EL (cell line): ENCODE measurements around the gene PRRT4.

Experiments used
- DNase-seq: peaks from one replicate; pipeline ENCODE4 v3.0.0-alpha.2; 2016

The PRRT4 gene

DNA sequence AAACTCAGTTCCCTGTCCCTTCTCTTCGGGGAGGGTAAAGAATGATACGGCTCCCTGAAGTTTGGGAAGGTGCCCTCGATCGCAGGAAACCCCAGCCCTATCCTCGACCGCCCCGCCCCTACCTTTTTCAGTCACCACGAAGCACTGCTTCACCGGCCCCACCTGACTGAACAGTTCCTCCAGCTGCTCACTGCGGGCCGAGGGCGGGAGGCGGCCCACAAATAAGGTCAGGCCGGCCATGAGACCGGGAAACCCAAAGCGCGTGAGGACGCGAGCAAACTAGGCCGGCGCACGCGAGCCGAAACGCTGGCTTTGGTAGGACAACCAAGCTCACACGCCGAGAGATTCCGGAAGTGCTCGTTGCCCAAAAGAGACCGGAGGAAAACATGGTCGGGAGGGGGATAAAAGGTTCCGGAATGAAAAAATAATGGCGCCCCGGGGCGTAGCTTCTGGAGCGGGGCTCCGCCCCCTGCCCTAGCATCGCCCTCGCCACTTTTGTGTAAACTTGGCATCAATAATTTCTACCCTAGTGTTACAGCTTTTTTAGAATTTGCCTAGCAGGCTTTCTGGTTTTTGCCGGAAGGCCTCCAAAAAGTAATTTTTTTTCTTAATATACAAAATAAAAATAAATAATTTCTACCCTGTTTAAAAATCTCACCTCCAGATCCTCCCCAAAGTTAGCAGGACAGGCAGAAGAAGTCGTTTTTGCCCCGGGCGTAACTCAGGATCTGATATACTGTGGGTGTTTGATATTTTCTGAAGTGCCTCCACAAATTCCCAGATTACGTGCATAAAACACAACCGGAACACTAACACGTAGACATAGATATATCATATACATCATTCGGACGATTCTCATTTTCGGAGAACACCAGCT, 17.7 kb downstream of the PRRT4 start, which contains the start of gene RBM28:
Gene RBM28, minus strand, starts transcription at position 355 of the 877 bp plus-strand sequence. Its CDS starts 115 bp downstream, at position 240.
- peak; percentile 91 for DNase-seq

DNA sequence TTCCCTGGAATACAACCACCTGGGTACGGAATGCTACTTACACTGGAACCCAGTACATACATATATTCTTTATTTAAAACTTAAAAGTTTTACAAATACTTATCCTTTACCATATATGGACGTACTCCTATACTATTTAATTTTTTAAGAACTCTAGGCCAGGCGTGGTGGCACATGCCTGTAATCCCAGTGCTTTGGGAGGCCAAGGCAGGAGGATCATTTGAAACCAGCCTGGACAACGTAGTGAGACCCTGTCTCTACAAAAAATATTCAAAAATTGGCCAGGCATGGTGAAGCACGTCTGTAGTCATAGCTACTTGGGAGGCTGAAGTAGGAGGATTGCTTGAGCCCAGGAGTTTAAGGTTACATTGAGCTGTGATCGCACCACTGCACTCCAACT, 19.8 kb downstream of the PRRT4 start:
- no peak for DNase-seq

DNA sequence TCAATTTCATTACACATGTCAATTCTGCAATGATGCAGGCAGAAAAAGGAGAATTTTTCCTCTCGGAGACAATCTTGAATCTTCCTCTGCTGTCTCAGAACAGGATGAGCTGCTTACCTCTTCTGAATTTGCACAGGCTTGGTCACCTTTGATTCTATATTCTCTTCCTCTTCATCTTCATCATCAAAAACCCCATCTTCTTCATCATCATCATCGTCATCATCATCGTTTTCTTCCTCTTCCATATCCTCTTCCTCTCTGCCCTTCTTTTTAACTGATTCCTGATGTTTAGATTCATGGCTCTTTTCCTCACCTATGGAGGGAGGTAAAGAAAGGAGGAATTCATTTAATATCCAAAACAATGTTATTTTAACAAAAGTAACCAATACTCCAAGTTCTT, 25.8 kb downstream of the PRRT4 start:
- no peak for DNase-seq

DNA sequence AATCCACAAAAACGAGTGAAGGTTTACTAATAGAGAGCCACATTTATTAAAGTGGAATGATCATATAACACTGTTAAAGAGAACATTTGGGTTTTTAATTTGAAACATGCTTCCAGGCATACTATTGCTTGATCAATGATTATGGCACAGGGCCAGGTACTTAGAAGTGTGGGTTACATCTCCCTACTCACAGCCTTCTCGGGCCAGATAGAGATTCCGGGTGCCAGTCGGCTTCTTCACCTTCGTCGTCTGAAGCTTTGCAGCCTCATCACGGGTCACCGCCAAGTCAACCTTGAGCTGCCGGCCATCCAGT, 37.2 kb downstream of the PRRT4 start:
- no peak for DNase-seq

DNA sequence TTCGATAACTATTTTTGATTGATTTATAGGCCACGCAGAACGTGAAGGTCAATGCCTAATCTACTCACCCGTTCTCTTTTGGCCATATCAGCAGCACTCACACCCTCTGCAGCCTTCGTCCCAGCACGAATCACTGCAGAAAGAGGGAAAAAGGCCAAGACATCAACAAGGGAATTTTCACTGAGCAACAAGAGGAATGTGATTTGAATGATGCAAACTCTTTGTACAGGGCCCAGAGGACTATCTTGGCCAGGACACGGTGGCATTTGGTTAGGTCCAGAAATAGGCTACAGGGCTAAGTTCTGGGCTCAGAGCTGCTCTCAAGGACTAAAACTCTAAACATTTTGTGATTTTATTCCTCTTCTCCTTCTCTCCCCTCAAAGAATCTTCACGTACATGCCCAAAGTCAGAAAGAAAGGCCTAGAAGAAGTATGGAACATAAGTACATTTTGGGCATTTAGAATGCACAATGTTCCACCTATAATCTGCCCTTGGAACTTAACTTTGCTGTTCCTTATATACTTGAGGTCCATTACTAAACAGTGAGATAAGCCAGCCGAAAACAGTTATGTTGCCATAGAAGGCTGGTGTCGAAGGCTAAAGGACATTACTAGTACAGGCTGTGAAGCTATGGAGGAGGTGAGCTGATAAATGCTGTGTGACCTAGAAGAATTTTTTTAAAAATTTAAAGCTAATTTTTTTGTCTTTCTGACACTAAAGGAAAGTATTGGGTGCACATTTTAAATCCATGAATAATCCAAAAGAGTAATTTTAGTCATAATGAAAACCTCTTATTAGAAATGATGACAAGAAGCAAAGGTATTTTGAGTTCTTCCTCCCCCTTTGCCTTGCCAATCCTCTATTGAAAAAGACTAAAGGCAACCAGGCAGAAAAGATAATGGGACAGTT, 37.8 kb downstream of the PRRT4 start:
- peak; percentile 43 for DNase-seq

DNA sequence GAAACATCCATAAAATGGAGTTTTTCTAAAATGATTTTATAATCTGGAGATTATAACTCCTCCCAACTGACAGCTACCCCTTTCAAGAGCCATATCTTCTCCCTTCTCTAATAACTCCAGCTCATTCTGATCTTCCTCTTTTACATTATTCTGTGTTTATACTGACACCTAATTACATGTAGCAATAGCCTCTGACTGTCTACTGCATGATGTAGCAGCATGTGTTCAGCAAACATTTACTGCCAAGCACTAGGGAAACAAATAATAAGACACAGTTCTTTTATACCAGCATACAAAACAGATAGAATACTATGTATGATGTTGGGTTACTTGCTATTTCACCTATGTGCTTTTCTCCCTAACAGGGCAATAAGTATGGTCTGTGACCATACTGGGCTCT, 38.5 kb downstream of the PRRT4 start:
- no peak for DNase-seq

DNA sequence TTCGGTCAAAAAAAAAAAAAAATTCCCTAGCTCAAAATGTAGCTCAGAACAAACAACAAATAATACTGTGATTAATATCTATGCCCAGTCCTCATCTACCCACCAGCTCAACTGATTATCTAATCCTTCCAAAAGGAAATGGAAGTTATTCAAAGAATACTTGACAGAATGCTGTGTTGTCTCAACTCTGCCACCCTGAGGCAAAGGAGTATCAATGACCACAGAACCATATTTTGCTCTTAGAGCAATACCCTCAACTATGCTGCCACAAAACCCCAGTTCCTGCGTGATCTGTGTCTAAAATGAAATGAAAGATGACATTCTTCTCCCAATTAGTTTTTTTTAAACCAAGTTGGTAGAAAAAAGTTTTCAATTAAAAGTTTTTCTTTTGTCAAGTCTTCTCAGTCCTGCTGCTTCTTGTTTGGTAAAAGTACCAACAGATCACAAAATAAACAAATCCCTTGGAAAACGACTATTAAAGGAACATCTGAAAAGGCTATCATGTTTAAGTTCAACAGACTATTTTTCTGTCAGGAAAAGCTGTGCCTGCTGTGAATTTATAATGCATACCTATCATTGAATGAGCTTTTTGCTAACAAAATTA, 39.3 kb downstream of the PRRT4 start:
- DNase-seq: peak; percentile 61

DNA sequence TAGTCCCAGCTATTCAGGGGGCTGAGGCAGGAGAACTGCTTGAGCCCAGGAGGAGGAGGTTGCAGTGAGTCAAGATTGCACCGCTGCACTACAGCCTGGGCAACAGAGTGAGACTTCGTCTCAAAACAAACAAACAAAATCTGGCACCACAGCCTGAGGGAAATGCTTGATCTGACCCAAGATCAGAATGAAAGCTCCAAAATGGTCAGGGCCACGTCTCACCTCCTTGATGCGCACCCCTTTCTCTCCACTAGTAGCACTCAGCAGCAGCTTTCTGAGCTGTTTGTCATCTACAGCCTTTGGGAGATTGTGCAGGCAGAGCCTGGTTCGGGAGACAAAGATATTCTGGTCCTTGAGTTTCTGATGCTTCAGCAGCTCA, 40.5 kb downstream of the PRRT4 start:
- DNase-seq: no peak

DNA sequence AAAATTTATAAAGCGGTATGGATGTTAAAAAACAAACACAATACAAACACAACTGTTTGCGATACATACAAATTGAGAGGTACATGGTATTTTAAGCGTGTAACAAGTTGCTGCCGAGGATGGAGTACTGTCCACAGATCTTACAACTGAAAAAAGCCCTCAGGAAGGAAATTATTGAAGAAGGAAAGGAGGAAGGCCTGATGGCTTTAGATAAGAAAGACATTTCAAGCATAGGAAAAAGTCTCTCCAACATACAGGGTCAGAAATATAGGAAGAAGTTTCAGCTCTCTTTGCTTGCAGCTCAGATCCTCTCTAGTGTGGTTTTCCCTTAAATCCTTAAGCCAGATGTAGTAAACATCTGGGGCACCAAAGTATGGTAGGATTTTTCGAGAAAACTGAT, 42.8 kb downstream of the PRRT4 start:
- no peak for DNase-seq

DNA sequence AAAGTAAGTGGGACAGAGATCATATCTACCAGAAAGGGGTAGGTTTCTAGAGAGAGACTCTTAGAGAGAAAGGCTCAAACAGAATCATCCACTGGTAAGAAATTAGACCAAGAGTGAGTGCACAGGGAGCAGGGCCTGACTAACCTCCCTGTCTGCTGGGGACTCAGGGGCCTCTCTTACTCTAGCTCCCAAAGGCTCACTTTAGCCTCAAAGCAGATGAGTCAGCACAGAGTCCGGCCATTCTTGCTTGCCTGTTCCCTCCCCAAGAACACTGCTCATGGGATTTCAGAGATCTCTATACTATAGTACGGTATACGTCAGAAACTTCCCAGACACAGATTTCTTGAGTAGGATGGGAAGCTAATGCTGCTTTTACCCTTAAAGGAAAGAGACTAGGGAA, 50.5 kb downstream of the PRRT4 start:
- DNase-seq: peak; percentile 15

DNA sequence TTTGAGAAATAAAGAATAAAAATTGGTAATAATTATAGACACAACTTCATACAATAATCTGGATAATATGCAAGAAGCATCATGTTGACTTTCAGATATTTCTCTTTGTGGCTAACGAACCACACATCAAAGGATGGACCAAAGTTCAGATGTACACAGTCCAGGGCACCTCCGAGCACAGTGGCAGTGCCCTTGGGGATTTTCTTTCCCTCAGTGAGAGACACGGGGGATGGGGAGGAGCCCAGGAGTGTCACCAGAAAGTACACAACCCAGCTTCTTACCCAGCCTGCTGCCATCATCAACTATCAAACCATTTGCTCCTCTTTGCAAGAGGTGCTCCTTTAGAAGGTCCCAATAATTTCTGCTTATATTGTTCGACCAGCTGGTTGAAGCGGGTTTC, 51.0 kb downstream of the PRRT4 start:
- DNase-seq: no peak

DNA sequence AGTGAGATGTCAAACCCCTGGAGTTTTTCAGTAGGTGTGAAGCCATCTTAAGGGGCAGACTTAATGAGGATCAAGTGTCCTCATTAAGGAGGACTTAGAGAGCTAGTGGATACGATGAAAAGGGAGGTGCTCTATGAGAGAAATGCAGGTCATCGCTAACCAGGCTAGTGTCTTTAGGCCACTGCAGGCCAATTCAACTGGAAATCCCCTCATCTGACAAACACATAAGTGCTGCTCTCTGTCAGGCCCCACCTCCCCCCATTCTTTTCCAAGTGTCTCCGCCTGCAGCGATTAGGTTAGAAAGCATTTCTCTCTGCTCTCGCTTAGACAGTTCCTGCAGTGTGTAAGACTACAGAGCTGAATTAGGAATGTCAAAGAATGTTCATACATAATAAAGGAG, 51.5 kb downstream of the PRRT4 start:
- DNase-seq: no peak

DNA sequence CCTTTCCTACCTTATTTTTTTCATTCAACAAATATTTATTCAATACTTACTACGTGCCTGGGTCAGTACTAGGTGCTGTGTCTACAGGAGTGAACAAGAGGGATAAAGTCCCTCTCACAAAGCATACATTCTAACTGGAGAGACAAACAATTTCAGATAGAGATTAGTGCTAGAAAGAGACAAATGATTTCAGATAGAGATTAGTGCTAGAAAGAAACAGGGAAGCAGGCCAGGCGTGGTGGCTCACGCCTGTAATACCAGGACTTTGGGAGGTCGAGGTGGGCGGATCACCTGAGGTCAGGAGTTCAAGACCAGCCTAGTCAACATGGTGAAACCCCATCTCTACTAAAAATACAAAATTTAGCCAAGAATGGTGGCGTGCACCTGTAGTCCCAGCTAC, 52.4 kb downstream of the PRRT4 start:
- no peak for DNase-seq

DNA sequence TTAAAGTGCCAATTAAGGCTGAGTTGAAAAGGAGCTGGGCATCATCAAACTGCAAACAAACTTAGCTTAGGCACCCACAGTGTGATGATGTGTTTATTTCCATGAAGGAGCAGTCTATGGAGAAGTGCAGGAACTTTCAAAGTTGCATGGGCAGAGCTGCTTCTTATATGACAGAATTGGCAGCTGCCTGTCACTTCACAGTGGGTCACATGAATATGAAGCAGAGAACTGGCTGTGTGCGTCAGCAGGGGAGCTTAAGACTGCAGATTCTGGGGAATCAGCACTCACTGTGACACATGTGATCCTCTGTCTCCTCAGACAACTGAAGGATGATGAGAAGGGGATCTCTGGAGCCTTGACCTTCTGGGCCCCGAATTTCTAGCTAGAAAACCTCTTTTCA, 54.4 kb downstream of the PRRT4 start:
- no peak for DNase-seq

DNA sequence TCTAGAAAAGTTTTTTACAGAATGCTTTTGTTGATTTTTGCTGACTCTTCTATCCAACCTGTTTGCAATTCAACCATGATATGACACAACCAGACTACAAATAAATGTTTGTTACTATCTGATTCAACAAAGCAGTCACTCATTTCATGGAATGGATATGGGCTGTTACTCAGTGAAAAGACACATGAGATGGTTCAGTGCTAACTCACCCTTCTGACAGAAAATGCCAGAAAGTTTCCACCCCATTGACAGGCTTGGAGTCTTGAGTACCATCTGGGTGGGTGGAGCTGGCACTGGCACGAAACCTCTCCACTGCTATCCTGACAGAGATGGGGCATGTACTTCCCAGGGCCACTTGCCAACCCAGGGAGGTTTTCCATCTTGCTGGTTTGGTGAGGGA, 57.3 kb downstream of the PRRT4 start:
- DNase-seq: no peak

DNA sequence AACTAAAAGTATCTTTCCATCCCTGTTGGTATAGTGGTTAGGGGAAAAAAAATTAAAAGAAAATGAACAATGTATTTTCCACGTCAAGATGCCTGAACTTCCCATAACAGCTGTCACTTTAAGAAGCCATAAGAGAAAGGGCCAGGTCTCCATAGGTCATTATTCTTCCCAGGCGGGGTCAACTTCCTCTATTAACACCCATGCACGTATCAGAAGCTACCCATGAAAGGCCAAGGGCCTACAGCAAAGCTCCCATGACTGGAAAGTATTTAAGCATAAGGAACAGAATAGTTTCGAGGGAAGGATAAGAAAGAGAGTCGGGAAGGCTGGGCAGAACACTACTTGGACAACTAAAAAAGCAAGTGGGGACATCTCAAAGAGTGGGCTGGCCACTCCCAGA, 57.8 kb downstream of the PRRT4 start:
- DNase-seq: no peak

DNA sequence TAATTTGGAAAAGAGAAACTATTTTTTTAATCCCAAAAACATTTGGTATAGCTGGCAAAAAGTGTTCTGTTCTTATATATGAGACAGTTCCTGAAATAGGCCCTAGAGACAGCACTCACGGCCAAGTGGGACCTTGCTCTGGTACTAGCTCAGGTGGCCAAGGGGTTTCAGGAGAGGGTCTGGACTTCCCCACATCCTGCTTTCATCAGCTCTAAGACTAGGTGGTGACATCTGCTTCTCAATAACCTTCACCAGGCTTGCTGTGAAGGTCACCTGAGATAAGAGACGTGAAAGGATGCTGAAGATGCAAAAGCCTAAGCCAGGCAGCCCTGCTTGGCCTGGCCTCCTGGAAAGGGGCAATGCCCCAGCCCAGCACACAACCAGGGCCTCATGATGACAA, 58.4 kb downstream of the PRRT4 start:
- DNase-seq: no peak

DNA sequence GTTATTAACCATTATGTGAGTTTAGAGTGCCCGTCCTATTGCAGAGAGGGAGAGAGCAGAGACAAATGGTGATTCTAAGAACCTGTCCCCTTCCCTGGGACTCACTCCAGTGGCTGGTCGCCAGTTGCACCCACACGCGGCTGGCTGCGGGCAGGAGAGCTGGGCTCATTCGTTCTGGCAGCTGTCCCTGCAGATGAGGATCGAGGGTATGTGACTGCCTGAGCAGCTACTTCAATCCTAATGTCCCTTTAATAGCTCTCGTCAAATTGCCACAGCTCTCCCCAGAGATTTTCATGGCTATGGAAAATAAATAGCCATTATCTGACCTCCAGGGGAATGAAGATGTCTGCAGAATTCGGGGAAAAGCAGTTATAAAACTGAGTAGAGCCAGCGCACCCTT, 59.4 kb downstream of the PRRT4 start:
- DNase-seq: no peak
